ENCODE results near the gene KANSL1. TPM values are rescaled to one million over a fixed set of nuclear protein-coding genes. Genes with fewer than 3 reads are reported as not detected.

Gene KANSL1
- total RNA-seq, 1 donor from 2014 or later, result 122 TPM

GRCh38 chr17:46123607-46124006, 69.6 kb downstream of the KANSL1 start:
- peaks cover 87% of the 10 kb centered on the region for H3K4me1 ChIP-seq
- TF ChIP-seq POLR2AphosphoS5 (IDR thresholded peaks at IDR 0.05; ENCODE audit: insufficient read depth in 1 of 2, low read depth in 1 of 2), result no peak
- H3K9me3 ChIP-seq, result no peaks in the 10 kb centered on the region
- no peaks in the 10 kb centered on the region for H3K36me3 ChIP-seq
- H3K27me3 ChIP-seq, result no peaks in the 10 kb centered on the region
- no peak overlapping the region for H3K4me3 ChIP-seq
- intact Hi-C loops (cut with DNase I), result no loop called here
- DNase-seq (ENCODE audit: extremely low spot score in 2 of 2), result no peak
- no peak overlapping the region for H3K27ac ChIP-seq

GRCh38 chr17:46122486-46122871, 70.8 kb downstream of the KANSL1 start:
- Histone ChIP-seq H3K36me3 (no peaks in the 10 kb centered on the region), H3K27ac (no peak overlapping the region), H3K27me3 (no peaks in the 10 kb centered on the region), H3K9me3 (no peaks in the 10 kb centered on the region), H3K4me3 (no peak overlapping the region), H3K4me1 (peaks cover 90% of the 10 kb centered on the region)
- no peak for DNase-seq (ENCODE audit: extremely low spot score in 2 of 2)
- intact Hi-C loops (cut with DNase I), result no loop called here
- no peak for TF ChIP-seq CTCF (IDR thresholded peaks at IDR 0.05)
- TF ChIP-seq POLR2AphosphoS5 (IDR thresholded peaks at IDR 0.05; ENCODE audit: insufficient read depth in 1 of 2, low read depth in 1 of 2), result no peak
- no peak for TF ChIP-seq POLR2A (IDR thresholded peaks at IDR 0.05)

DNA sequence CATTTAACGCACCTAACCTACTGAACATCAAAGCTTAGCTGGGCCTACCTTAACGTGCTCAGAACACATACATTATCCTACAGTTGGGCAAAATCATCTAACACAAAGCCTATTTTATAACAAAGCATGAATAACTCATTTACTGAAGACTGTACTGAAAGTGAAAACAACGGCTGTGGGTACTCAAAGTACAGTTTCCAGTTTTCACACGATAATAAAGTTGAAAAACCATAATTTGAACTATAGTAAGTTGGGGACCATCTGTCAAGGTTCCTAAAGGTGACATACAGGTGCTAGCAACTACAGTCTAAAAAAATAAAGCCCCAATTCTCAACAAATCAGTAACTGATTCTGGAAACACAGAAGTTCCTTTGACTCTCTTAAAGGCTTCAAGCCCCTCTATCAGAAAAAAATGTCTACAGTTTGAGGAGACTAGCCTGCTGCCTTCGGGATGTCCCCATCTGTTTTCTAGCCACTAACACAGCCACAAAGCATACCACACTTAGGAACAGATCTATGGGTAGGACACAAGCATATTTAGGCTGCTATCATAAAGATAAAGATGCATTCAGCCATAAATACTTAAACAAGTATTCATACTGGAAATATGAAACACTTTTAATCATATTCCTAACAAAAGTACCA, 71.3 kb downstream of the KANSL1 start:
- no peak overlapping the region for H3K27ac ChIP-seq
- no peak for TF ChIP-seq POLR2AphosphoS5 (IDR thresholded peaks at IDR 0.05; ENCODE audit: insufficient read depth in 1 of 2, low read depth in 1 of 2)
- TF ChIP-seq CTCF (IDR thresholded peaks at IDR 0.05), result no peak
- TF ChIP-seq POLR2A (IDR thresholded peaks at IDR 0.05), result no peak
- DNase-seq (ENCODE audit: extremely low spot score in 2 of 2), result no peak
- H3K4me1 ChIP-seq, result peaks cover 90% of the 10 kb centered on the region
- H3K4me3 ChIP-seq, result no peak overlapping the region
- H3K27me3 ChIP-seq, result no peaks in the 10 kb centered on the region
- H3K36me3 ChIP-seq, result no peaks in the 10 kb centered on the region
- H3K9me3 ChIP-seq, result no peaks in the 10 kb centered on the region
- intact Hi-C loops (cut with DNase I), result no loop called here

- H3K27me3 ChIP-seq, result no peaks in the 10 kb centered on the region
- no peak overlapping the region for H3K27ac ChIP-seq
- TF ChIP-seq CTCF (IDR thresholded peaks at IDR 0.05) (no peak), POLR2A (IDR thresholded peaks at IDR 0.05) (no peak), POLR2AphosphoS5 (IDR thresholded peaks at IDR 0.05; ENCODE audit: insufficient read depth in 1 of 2, low read depth in 1 of 2) (no peak)
- no peak overlapping the region for H3K4me3 ChIP-seq
- peaks cover 90% of the 10 kb centered on the region for H3K4me1 ChIP-seq
- H3K9me3 ChIP-seq, result no peaks in the 10 kb centered on the region
- intact Hi-C loops (cut with DNase I), result no loop called here
- H3K36me3 ChIP-seq, result no peaks in the 10 kb centered on the region
- no peak for DNase-seq (ENCODE audit: extremely low spot score in 2 of 2)
Measured at GRCh38 chr17:46121165-46121764, 72.0 kb downstream of the KANSL1 start.

GRCh38 chr17:46120537-46120936, 72.7 kb downstream of the KANSL1 start:
- H3K36me3 ChIP-seq, result no peaks in the 10 kb centered on the region
- TF ChIP-seq CTCF (IDR thresholded peaks at IDR 0.05) (no peak), POLR2A (IDR thresholded peaks at IDR 0.05) (no peak), POLR2AphosphoS5 (IDR thresholded peaks at IDR 0.05; ENCODE audit: insufficient read depth in 1 of 2, low read depth in 1 of 2) (no peak)
- H3K27ac ChIP-seq, result no peak overlapping the region
- H3K4me1 ChIP-seq, result peaks cover 90% of the 10 kb centered on the region
- H3K4me3 ChIP-seq, result no peak overlapping the region
- H3K9me3 ChIP-seq, result no peaks in the 10 kb centered on the region
- intact Hi-C loops (cut with DNase I), result no loop called here
- no peaks in the 10 kb centered on the region for H3K27me3 ChIP-seq
- no peak for DNase-seq (ENCODE audit: extremely low spot score in 2 of 2)

Measured in vagina (tissue), 2 donors.